ENCODE results near the gene DNMT3A.

DNMT3A gene

DNA sequence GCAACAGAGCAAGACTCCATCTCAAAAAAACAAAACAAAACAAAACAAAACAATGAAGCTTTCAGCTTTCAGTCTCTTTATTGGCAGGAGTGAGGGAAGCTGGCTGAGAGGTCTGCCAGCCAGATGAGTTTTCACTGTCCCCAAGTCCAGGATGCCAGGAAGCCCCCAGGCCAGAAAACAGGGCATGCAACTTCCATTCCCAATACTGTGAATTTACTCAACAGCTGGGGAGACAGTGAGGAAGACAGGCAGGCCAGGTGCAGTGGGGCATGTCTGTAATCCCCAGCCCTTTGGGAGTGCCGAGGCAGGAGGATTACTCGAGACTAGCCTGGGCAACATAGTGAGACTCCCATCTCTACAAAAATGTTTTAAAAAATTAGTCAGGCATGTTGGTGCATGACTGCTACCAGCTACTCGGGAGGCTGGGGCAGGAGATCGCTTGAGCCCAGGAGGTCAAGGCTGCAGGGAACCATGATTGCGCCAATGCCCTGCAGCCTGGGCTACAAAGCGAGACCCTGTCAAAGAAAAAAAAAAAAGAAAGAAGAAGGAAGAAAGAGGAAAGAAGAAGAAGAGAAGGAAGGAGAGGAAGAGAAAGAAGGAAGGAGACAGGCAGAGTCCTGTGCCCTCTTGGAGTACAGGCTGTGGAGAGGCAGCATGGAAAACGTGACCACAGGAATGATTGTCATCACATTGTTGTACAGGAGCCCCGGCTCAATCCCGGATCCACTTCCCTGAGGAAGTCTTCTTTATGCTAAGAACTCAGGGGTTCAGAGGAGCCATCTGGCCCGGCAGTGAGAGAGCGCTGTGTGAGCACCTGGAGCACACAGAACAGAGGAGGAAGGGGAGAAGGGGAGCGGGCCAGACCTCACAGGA is 144.2 kb downstream of the DNMT3A start:
- TF ChIP-seq, protein P1, sequence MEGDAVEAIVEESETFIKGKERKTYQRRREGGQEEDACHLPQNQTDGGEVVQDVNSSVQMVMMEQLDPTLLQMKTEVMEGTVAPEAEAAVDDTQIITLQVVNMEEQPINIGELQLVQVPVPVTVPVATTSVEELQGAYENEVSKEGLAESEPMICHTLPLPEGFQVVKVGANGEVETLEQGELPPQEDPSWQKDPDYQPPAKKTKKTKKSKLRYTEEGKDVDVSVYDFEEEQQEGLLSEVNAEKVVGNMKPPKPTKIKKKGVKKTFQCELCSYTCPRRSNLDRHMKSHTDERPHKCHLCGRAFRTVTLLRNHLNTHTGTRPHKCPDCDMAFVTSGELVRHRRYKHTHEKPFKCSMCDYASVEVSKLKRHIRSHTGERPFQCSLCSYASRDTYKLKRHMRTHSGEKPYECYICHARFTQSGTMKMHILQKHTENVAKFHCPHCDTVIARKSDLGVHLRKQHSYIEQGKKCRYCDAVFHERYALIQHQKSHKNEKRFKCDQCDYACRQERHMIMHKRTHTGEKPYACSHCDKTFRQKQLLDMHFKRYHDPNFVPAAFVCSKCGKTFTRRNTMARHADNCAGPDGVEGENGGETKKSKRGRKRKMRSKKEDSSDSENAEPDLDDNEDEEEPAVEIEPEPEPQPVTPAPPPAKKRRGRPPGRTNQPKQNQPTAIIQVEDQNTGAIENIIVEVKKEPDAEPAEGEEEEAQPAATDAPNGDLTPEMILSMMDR (conservative IDR thresholded peaks at IDR 0.05; ENCODE audit: low read length) = no peak
- no peak overlapping the region for H3K4me3 ChIP-seq (ENCODE audit: low read length)
- DNase-seq (ENCODE audit: low read depth) = peak; percentile 38

DNA sequence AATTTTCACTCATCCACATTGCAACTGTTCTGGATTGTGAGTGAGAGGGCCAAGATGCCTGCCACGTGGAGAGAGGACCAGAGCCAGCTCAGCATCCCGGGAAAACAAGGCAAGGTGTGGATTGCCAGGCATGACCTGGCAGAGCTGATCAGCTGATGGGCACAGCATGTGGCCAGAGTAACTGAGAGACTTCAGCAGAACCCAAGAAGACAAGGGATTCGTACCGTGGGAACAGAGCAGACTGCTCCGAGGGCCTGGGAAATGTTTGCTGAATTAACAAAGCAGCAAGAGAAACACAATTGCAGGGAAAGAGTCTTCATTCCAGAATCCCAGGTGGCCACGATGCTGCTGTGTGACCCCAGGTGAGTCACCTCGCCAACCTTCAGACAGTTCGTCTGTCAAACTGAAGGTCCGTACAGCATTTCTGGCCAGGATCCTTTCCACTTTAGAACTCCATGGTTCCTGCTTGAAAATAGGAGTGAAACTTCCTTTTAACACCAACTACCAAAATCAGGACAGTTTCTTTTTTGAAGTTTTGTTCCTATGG is 147.1 kb downstream of the DNMT3A start:
- H3K4me3 ChIP-seq (ENCODE audit: low read length) = no peak overlapping the region
- DNase-seq (ENCODE audit: low read depth) = no peak
- TF ChIP-seq, protein P1 (conservative IDR thresholded peaks at IDR 0.05; ENCODE audit: low read length) = no peak

DNA sequence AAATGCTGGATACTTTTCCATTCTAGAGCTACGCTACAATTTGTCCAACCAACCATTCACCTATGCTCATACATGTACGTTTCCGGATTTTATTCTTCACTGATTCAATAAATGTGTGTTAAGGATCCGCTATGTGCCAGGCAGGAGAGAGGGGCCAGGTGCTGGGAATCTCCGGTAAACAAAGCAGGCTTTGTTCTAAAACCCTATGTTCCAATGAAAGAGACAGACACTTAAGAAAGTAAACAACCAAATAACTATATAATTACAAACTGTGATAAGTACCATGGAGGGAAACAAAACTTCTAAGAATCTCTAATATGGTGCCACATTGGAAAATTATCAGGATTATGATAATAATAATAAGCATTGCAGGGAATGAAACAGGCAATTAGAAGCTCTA is 151.2 kb downstream of the DNMT3A start:
- H3K4me3 ChIP-seq (ENCODE audit: low read length) = no peak overlapping the region
- TF ChIP-seq, protein P1 (conservative IDR thresholded peaks at IDR 0.05; ENCODE audit: low read length) = no peak
- no peak for DNase-seq (ENCODE audit: low read depth)

DNA sequence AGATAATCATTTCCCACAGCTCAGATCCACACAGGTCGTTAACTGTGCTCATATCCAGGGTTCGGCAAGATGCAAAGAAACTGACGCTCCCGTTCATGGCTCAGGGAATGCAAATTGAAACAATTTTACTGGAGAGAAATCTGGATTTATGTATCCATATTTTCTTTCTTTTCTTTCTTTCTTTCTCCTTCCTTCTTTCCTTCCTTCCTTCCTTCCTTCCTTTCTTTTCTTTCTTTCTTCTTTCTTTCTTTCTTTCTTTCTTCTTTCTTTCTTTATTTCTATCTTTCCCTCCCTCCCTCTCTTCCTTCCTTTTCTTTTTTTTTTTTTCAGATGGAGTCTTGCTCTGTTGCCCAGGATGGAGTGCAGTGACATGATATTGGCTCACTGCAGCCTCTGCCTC is 153.3 kb downstream of the DNMT3A start:
- DNase-seq (ENCODE audit: low read depth) = no peak
- TF ChIP-seq, protein P1 (conservative IDR thresholded peaks at IDR 0.05; ENCODE audit: low read length) = no peak
- no peak overlapping the region for H3K4me3 ChIP-seq (ENCODE audit: low read length)

DNA sequence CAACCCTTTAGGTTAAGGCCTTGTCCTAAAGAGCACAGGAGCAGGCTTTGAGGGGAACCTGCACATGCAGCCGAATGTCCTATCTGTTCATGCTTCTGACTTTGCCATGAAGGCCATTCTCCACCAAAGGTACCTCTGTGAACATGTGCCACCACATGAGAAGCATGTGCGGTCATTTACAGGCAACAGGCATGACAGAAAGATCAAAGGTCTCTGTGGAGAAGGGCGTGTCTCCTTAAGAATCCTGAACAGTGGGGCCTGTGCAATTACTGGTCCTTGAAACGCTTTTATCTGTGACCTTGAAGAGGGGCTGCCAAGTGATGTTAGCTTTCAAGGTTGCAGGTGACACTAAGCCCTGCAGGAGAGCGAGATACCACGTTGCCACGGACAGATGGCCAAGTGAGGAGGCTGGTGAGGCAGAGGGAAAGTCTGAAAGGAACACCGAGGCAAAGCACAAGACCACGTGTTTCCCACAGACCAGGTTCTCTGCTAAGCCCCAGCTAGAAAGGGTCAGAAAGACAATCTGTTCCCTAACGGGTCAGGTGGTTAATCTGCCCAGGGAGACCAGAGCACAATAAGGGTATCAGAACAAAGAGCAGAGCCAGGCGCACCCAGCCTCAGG is 153.9 kb downstream of the DNMT3A start:
- no peak for DNase-seq (ENCODE audit: low read depth)
- TF ChIP-seq, protein P1 (conservative IDR thresholded peaks at IDR 0.05; ENCODE audit: low read length) = no peak
- H3K4me3 ChIP-seq (ENCODE audit: low read length) = no peak overlapping the region

DNA sequence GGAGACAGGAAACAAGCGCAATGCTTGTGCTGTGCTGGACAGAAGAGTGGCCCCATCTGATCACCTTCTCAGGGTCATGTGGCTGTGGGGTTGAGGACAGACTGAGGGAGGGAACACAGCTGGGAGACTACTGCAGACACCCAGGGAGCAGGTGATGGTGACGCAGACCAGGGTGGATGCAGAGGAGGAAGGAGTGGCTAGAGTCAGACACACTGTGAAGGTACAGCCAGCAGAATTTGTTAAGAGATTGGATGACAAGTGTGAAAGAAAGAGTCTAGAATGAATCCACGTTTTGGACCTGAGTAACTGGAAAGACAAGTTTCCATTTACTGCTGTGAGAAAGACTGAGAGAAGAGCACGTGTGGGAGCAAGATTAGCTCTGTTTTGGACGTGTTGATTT is 157.5 kb downstream of the DNMT3A start:
- TF ChIP-seq, protein P1 (conservative IDR thresholded peaks at IDR 0.05; ENCODE audit: low read length) = no peak
- H3K4me3 ChIP-seq (ENCODE audit: low read length) = no peak overlapping the region
- DNase-seq (ENCODE audit: low read depth) = no peak
